HepG2 (cell line): Measurements from ENCODE around the gene ICE2. TPM values are rescaled to one million over a fixed set of nuclear protein-coding genes. Genes with fewer than 3 reads are reported as not detected.

Source experiments
- ATF7 ChIP-seq, 2 experiments: fragments of 450-650 bp in 1 of 2; sonication (generic) in 1 of 2; formaldehyde crosslinking in 1 of 2; IDR thresholded peaks; 2 replicates each; pipeline versions ENCODE4 v1.4.0 to v1.6.1; 2016 to 2020; ENCODE audit warnings: antibody characterized with exemption in 1 of 2, mild to moderate bottlenecking in 1 of 2, missing genetic modification reagents in 1 of 2
- ATF7-NPFF ChIP-seq: sonication (generic); formaldehyde crosslinking; IDR thresholded peaks from 2 replicates; pipeline ENCODE4 v1.8.1; 2023; ENCODE audit warnings: mild to moderate bottlenecking, low read depth, missing genetic modification reagents, moderate library complexity
- CEBPG ChIP-seq: IDR thresholded peaks from 2 replicates; pipeline ENCODE4 v1.6.1; 2016
- DRAP1 ChIP-seq: IDR thresholded peaks from 2 replicates; pipeline ENCODE4 v1.6.1; 2016; ENCODE audit warnings: missing genetic modification reagents, missing compliant biosample characterization
- HMGXB3 ChIP-seq: sonication (generic); formaldehyde crosslinking; IDR thresholded peaks from 2 replicates; pipeline ENCODE4 v1.4.0; 2020; ENCODE audit warnings: missing genetic modification reagents, borderline replicate concordance
- KLF11 ChIP-seq: IDR thresholded peaks from 2 replicates; pipeline ENCODE4 v1.6.1; 2016; ENCODE audit warnings: missing compliant biosample characterization
- NFAT5 ChIP-seq: sonication (generic); formaldehyde crosslinking; IDR thresholded peaks from 2 replicates; pipeline ENCODE4 v1.4.0; 2020; ENCODE audit warnings: missing genetic modification reagents
- ONECUT2 ChIP-seq: sonication (generic); formaldehyde crosslinking; IDR thresholded peaks from 2 replicates; pipeline ENCODE4 v1.4.0; 2020; ENCODE audit warnings: missing genetic modification reagents
- SOX13 ChIP-seq, 3 experiments: fragments of 450-650 bp in 1 of 3; sonication (generic) in 1 of 3; formaldehyde crosslinking in 1 of 3; IDR thresholded peaks in 2 of 3; conservative IDR thresholded peaks in 1 of 3; 2 replicates each; pipeline versions ENCODE4 v1.5.0 to v1.6.1; 2016 to 2020; ENCODE audit warnings: antibody characterized with exemption in 1 of 3, mild to moderate bottlenecking in 1 of 3, missing compliant biosample characterization in 1 of 3, missing genetic modification reagents in 1 of 3, moderate library complexity in 1 of 3
- TAF15 ChIP-seq: fragments of 200-400 bp; formaldehyde crosslinking; IDR thresholded peaks from one replicate; pipeline ENCODE4 v1.6.1; 2018; ENCODE audit warnings: mild to moderate bottlenecking, low read depth, low read length; ENCODE audit not compliant: poor library complexity, severe bottlenecking
- TOPORS ChIP-seq: sonication (generic); formaldehyde crosslinking; IDR thresholded peaks from 2 replicates; pipeline ENCODE4 v1.8.0; 2023; ENCODE audit warnings: mild to moderate bottlenecking, missing genetic modification reagents
- U2AF1 ChIP-seq: fragments of 200-400 bp; formaldehyde crosslinking; optimal IDR thresholded peaks from 2 replicates; pipeline ENCODE3; 2017; ENCODE audit warnings: mild to moderate bottlenecking, low read depth, low read length
- ZNF652 ChIP-seq: IDR thresholded peaks from 2 replicates; pipeline ENCODE4 v1.6.1; 2016; ENCODE audit warnings: low read depth, borderline replicate concordance
- ZNF780A ChIP-seq: sonication (generic); formaldehyde crosslinking; IDR thresholded peaks from 2 replicates; pipeline ENCODE4 v1.8.0; 2022; ENCODE audit warnings: mild to moderate bottlenecking, missing genetic modification reagents, moderate library complexity
- polyA plus RNA-seq, 8 experiments: library from polyadenylated mRNA; depleted of rRNA in 3 of 8; stranded (reverse) in 7 of 8; unstranded in 1 of 8; fragments of >200 nt; fragmentation: Illumina TruSeq in 4 of 8; extraction: Trizol in 4 of 8; gene quantifications; 2 replicates each; pipeline versions ENCODE4 v1.2.1 to v1.2.3, GENCODE V29; 2011 to 2016; ENCODE audit warnings: low read depth in 4 of 8, missing spikeins in 1 of 8, mixed read lengths in 1 of 8; ENCODE audit not compliant: insufficient read depth in 1 of 8
- total RNA-seq, 5 experiments: library from RNA; depleted of rRNA; stranded (reverse); fragments of >200 nt; fragmentation: Illumina TruSeq; extraction: Trizol; gene quantifications; 2 replicates each; pipeline ENCODE4 v1.2.3, GENCODE V29; 2016; ENCODE audit warnings: low read depth in 1 of 5
- TF ChIP-seq, protein P1 (sequence below): sonication (generic); formaldehyde crosslinking; IDR thresholded peaks from 2 replicates; pipeline ENCODE4 v1.4.0; 2020; ENCODE audit warnings: low read depth, mild to moderate bottlenecking, missing genetic modification reagents

The ICE2 gene
- total and polyA plus RNA-seq, 2 of the 13 experiments (the other 11 are each of a cell fraction or from before 2014, with no cell fraction given), result 24.8 to 26.4 TPM

GRCh38 chr15:60478566-60479360 is at the start of gene ICE2 (continued):
- TF ChIP-seq ZNF780A (0 out of 2 replicates have a peak, but pooled peaks have one; percentile 50), HMGXB3 (CRISPR knock-in tag) (peak; percentile 49; the same call in 1 of the 2 replicates), ATF7 (IDR thresholded peaks at IDR 0.05) (no peak), ATF7 (CRISPR knock-in tag; IDR thresholded peaks at IDR 0.05) (no peak), CEBPG (CRISPR knock-in tag) (0 out of 2 replicates have a peak, but pooled peaks have one; percentile 27), ATF7-NPFF (peak; percentile 87), TAF15 (peak; percentile 65), U2AF1 (peak; percentile 47), NFAT5 (CRISPR knock-in tag) (peak; percentile 53; the same call in 1 of the 2 replicates), KLF11 (CRISPR knock-in tag) (peak; percentile 76; the same call in 1 of the 2 replicates), ONECUT2 (CRISPR knock-in tag) (peak; percentile 26; the same call in 1 of the 2 replicates), ZNF652 (CRISPR knock-in tag) (no peak), TOPORS (CRISPR knock-in tag) (no peak), SOX13 (IDR thresholded peaks at IDR 0.05) (0 out of 2 replicates have a peak, but pooled peaks have one; percentile 12), SOX13 (CRISPR knock-in tag; conservative IDR thresholded peaks at IDR 0.05 in 1 of 2, IDR thresholded peaks at IDR 0.05 in 1 of 2) (no peak; a peak in 1 of 4 replicates), DRAP1 (CRISPR knock-in tag) (peak; percentile 99)
- TF ChIP-seq, protein P1, sequence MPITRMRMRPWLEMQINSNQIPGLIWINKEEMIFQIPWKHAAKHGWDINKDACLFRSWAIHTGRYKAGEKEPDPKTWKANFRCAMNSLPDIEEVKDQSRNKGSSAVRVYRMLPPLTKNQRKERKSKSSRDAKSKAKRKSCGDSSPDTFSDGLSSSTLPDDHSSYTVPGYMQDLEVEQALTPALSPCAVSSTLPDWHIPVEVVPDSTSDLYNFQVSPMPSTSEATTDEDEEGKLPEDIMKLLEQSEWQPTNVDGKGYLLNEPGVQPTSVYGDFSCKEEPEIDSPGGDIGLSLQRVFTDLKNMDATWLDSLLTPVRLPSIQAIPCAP (CRISPR knock-in tag), result peak; percentile 55; the same call in 1 of the 2 replicates
